HepG2 (cell line): Measurements from ENCODE around the gene ORMDL3. TPM values are rescaled to one million over a fixed set of nuclear protein-coding genes. Genes with fewer than 3 reads are reported as not detected.

Experiments used
- ELF3 ChIP-seq: IDR thresholded peaks from 2 replicates; pipeline ENCODE4 v1.6.1; 2016; ENCODE audit warnings: missing genetic modification reagents, missing compliant biosample characterization
- EP300 ChIP-seq, 3 experiments: sonication (generic) in 1 of 3; formaldehyde crosslinking in 1 of 3; IDR thresholded peaks; 2 replicates each; pipeline versions ENCODE4 v1.5.1 to v1.6.1; 2011 to 2020; ENCODE audit warnings: low read depth in 2 of 3, low read length in 2 of 3, borderline replicate concordance in 1 of 3, improper control_type of control experiment in 1 of 3, mild to moderate bottlenecking in 1 of 3, missing genetic modification reagents in 1 of 3, moderate library complexity in 1 of 3
- KLF6 ChIP-seq: IDR thresholded peaks from 2 replicates; pipeline ENCODE4 v1.8.0; 2016; ENCODE audit warnings: missing biosample characterization, missing genetic modification reagents
- MED1 ChIP-seq: sonication (generic); formaldehyde crosslinking; IDR thresholded peaks from 2 replicates; pipeline ENCODE4 v1.4.0; 2020; ENCODE audit warnings: missing genetic modification reagents
- MTERF4 ChIP-seq: sonication (generic); formaldehyde crosslinking; IDR thresholded peaks from 2 replicates; pipeline ENCODE4 v1.8.0; 2023; ENCODE audit warnings: mild to moderate bottlenecking, missing genetic modification reagents
- NFIB ChIP-seq: sonication (generic); formaldehyde crosslinking; IDR thresholded peaks from 2 replicates; pipeline ENCODE4 v1.9.0; 2021; ENCODE audit warnings: missing genetic modification reagents, mild to moderate bottlenecking, borderline replicate concordance
- RELA ChIP-seq: sonication (generic); formaldehyde crosslinking; IDR thresholded peaks from 2 replicates; pipeline ENCODE4 v1.4.0; 2020; ENCODE audit warnings: missing genetic modification reagents
- RFX1 ChIP-seq: fragments of 450-650 bp; IDR thresholded peaks from 2 replicates; pipeline ENCODE4 v1.6.1; 2017
- RFX3 ChIP-seq: IDR thresholded peaks from 2 replicates; pipeline ENCODE4 v1.6.1; 2016; ENCODE audit warnings: missing biosample characterization, missing genetic modification reagents
- SIN3A ChIP-seq: IDR thresholded peaks from 2 replicates; pipeline ENCODE4 v1.6.1; 2011; ENCODE audit warnings: low read depth, mild to moderate bottlenecking, control low read depth, low read length, borderline replicate concordance
- XRCC5 ChIP-seq: fragments of 200-400 bp; formaldehyde crosslinking; optimal IDR thresholded peaks from 2 replicates; pipeline ENCODE3; 2017; ENCODE audit warnings: mild to moderate bottlenecking, low read length
- ZFP90 ChIP-seq: sonication (generic); formaldehyde crosslinking; IDR thresholded peaks from 2 replicates; pipeline ENCODE4 v1.8.0; 2022; ENCODE audit warnings: missing genetic modification reagents, mild to moderate bottlenecking, inconsistent platforms, borderline replicate concordance
- ZKSCAN5 ChIP-seq: sonication (generic); formaldehyde crosslinking; IDR thresholded peaks from 2 replicates; pipeline ENCODE4 v1.5.1; 2020; ENCODE audit warnings: mild to moderate bottlenecking, missing genetic modification reagents
- ZMYM2 ChIP-seq: sonication (generic); formaldehyde crosslinking; IDR thresholded peaks from 2 replicates; pipeline ENCODE4 v1.8.0; 2022; ENCODE audit warnings: mild to moderate bottlenecking, missing genetic modification reagents
- ZNF10 ChIP-seq: sonication (generic); formaldehyde crosslinking; IDR thresholded peaks from 2 replicates; pipeline ENCODE4 v1.4.0; 2020; ENCODE audit warnings: mild to moderate bottlenecking, low read depth, missing genetic modification reagents, borderline replicate concordance
- ZNF18 ChIP-seq: sonication (generic); formaldehyde crosslinking; IDR thresholded peaks from 2 replicates; pipeline ENCODE4 v1.8.0; 2022; ENCODE audit warnings: mild to moderate bottlenecking, missing genetic modification reagents; ENCODE audit not compliant: insufficient replicate concordance
- ZNF256 ChIP-seq: sonication (generic); formaldehyde crosslinking; conservative IDR thresholded peaks from 2 replicates; pipeline ENCODE4 v1.4.0; 2020; ENCODE audit warnings: missing genetic modification reagents
- ZNF274 ChIP-seq: sonication (generic); formaldehyde crosslinking; IDR thresholded peaks from 2 replicates; pipeline ENCODE4 v1.5.1; 2020; ENCODE audit warnings: mild to moderate bottlenecking, missing genetic modification reagents
- ZNF441 ChIP-seq: sonication (generic); formaldehyde crosslinking; IDR thresholded peaks from 2 replicates; pipeline ENCODE4 v1.7.0; 2021; ENCODE audit warnings: missing genetic modification reagents, borderline replicate concordance
- ZNF510 ChIP-seq: sonication (generic); formaldehyde crosslinking; IDR thresholded peaks from 2 replicates; pipeline ENCODE4 v1.4.0; 2020; ENCODE audit warnings: low read depth, mild to moderate bottlenecking, missing genetic modification reagents
- ZNF619 ChIP-seq: sonication (generic); formaldehyde crosslinking; IDR thresholded peaks from 2 replicates; pipeline ENCODE4 v1.4.0; 2020; ENCODE audit warnings: mild to moderate bottlenecking, missing genetic modification reagents
- ZNF639 ChIP-seq: conservative IDR thresholded peaks from 2 replicates; pipeline ENCODE4 v1.6.1; 2018; ENCODE audit warnings: missing genetic modification reagents
- ZNF672 ChIP-seq: sonication (generic); formaldehyde crosslinking; IDR thresholded peaks from 2 replicates; pipeline ENCODE4 v1.8.1; 2022; ENCODE audit warnings: missing genetic modification reagents
- polyA plus RNA-seq, 8 experiments: library from polyadenylated mRNA; depleted of rRNA in 3 of 8; stranded (reverse) in 7 of 8; unstranded in 1 of 8; fragments of >200 nt; fragmentation: Illumina TruSeq in 4 of 8; extraction: Trizol in 4 of 8; gene quantifications; 2 replicates each; pipeline versions ENCODE4 v1.2.1 to v1.2.3, GENCODE V29; 2011 to 2016; ENCODE audit warnings: low read depth in 4 of 8, missing spikeins in 1 of 8, mixed read lengths in 1 of 8; ENCODE audit not compliant: insufficient read depth in 1 of 8
- total RNA-seq, 5 experiments: library from RNA; depleted of rRNA; stranded (reverse); fragments of >200 nt; fragmentation: Illumina TruSeq; extraction: Trizol; gene quantifications; 2 replicates each; pipeline ENCODE4 v1.2.3, GENCODE V29; 2016; ENCODE audit warnings: low read depth in 1 of 5
- TF ChIP-seq, protein P1 (sequence below): sonication (generic); formaldehyde crosslinking; IDR thresholded peaks from 2 replicates; pipeline ENCODE4 v1.5.0; 2020; ENCODE audit warnings: missing genetic modification reagents
- TF ChIP-seq, protein P2 (sequence below): sonication (generic); formaldehyde crosslinking; IDR thresholded peaks from 2 replicates; pipeline ENCODE4 v1.4.0; 2020; ENCODE audit warnings: missing genetic modification reagents

The ORMDL3 gene
- total and polyA plus RNA-seq, 2 of the 13 experiments (the other 11 are each of a cell fraction or from before 2014, with no cell fraction given) = 181 to 384 TPM

GRCh38 chr17:39960524-39961041, 33.2 kb upstream of the ORMDL3 start (continued):
- TF ChIP-seq MED1 (CRISPR knock-in tag) (0 out of 2 replicates have a peak, but pooled peaks have one; percentile 18), ZNF256 (CRISPR knock-in tag) (no peak), ZNF619 (no peak), ZNF18 (no peak), ZMYM2 (CRISPR knock-in tag) (peak; percentile 46; the same call in 1 of the 2 replicates), RELA (no peak), ZFP90 (CRISPR knock-in tag) (no peak), ZNF510 (CRISPR knock-in tag) (no peak), ZNF672 (no peak), RFX3 (CRISPR knock-in tag) (no peak), XRCC5 (no peak), MTERF4 (CRISPR knock-in tag) (no peak), ZNF10 (CRISPR knock-in tag) (no peak), ELF3 (CRISPR knock-in tag) (peak; percentile 87), EP300 (IDR thresholded peaks at IDR 0.05; ENCODE audit: low read depth in 2 of 2, low read length in 2 of 2) (no peak), EP300 (CRISPR knock-in tag; IDR thresholded peaks at IDR 0.05; ENCODE audit: borderline replicate concordance) (no peak), RFX1 (no peak), SIN3A (no peak), ZKSCAN5 (CRISPR knock-in tag) (no peak), ZNF441 (CRISPR knock-in tag) (peak; percentile 97), ZNF639 (no peak), NFIB (0 out of 2 replicates have a peak, but pooled peaks have one; percentile 62), ZNF274 (CRISPR knock-in tag) (no peak), KLF6 (CRISPR knock-in tag) (no peak)
- TF ChIP-seq, protein P1, sequence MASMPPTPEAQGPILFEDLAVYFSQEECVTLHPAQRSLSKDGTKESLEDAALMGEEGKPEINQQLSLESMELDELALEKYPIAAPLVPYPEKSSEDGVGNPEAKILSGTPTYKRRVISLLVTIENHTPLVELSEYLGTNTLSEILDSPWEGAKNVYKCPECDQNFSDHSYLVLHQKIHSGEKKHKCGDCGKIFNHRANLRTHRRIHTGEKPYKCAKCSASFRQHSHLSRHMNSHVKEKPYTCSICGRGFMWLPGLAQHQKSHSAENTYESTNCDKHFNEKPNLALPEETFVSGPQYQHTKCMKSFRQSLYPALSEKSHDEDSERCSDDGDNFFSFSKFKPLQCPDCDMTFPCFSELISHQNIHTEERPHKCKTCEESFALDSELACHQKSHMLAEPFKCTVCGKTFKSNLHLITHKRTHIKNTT (CRISPR knock-in tag) = no peak
- TF ChIP-seq, protein P2, sequence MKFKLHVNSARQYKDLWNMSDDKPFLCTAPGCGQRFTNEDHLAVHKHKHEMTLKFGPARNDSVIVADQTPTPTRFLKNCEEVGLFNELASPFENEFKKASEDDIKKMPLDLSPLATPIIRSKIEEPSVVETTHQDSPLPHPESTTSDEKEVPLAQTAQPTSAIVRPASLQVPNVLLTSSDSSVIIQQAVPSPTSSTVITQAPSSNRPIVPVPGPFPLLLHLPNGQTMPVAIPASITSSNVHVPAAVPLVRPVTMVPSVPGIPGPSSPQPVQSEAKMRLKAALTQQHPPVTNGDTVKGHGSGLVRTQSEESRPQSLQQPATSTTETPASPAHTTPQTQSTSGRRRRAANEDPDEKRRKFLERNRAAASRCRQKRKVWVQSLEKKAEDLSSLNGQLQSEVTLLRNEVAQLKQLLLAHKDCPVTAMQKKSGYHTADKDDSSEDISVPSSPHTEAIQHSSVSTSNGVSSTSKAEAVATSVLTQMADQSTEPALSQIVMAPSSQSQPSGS (CRISPR knock-in tag) = no peak
